Spinal cord (tissue), 10 donors: ENCODE data around the gene TMEM63C. TPM values are rescaled to one million over a fixed set of nuclear protein-coding genes. Genes with fewer than 3 reads are reported as not detected.

ENCODE experiments used
- DNase-seq, 6 donors: peaks; one replicate each; pipeline versions ENCODE4 v3.0.0 to v3.0.0-alpha.2; 2013 to 2015; ENCODE audit warnings: low spot score in 6 of 6, low read depth in 4 of 6
- H3K27ac ChIP-seq: one replicate; pipeline ENCODE4 v1.5.1; 2013; ENCODE audit warnings: low read depth, low read length, control low read depth
- H3K27me3 ChIP-seq: one replicate; pipeline ENCODE4 v1.6.1; 2013; ENCODE audit warnings: low read length; ENCODE audit not compliant: control insufficient read depth, insufficient read depth
- H3K36me3 ChIP-seq: one replicate; pipeline ENCODE4 v1.6.1; 2013; ENCODE audit warnings: low read length; ENCODE audit not compliant: control insufficient read depth, insufficient read depth
- H3K4me1 ChIP-seq: one replicate; pipeline ENCODE4 v1.6.1; 2013; ENCODE audit warnings: low read length; ENCODE audit not compliant: control insufficient read depth, insufficient read depth
- H3K4me3 ChIP-seq: one replicate; pipeline ENCODE4 v1.5.1; 2013; ENCODE audit warnings: low read depth, low read length, control low read depth
- H3K9me3 ChIP-seq: one replicate; pipeline ENCODE4 v1.6.1; 2013; ENCODE audit warnings: low read length; ENCODE audit not compliant: control insufficient read depth, insufficient read depth
- WGBS: methylation state at CpG from one replicate; pipeline ENCODE4 v1.1.5; 2013; ENCODE audit warnings: missing lambda C conversion rate; ENCODE audit not compliant: insufficient coverage; 5-methylcytosine and 5-hydroxymethylcytosine counted together
- polyA plus RNA-seq, 2 donors: library from polyadenylated mRNA; unstranded; fragments of 120-200 nt; gene quantifications; one replicate each; pipeline ENCODE4 v1.2.1, GENCODE V29; 2013; ENCODE audit not compliant: insufficient read length in 2 of 2
- total RNA-seq, 2 donors: library from RNA; depleted of rRNA in 1 of 2; stranded (reverse); fragments of 120-200 nt in 1 of 2; fragments of >200 nt in 1 of 2; gene quantifications; one replicate each; pipeline versions ENCODE4 v1.2.3 to v1.2.4, GENCODE V29; 2013 to 2014
- donor health status: healthy.

TMEM63C gene
- total and polyA plus RNA-seq, 4 donors, result 4.5 to 24.6 (median 17.2) TPM

DNA sequence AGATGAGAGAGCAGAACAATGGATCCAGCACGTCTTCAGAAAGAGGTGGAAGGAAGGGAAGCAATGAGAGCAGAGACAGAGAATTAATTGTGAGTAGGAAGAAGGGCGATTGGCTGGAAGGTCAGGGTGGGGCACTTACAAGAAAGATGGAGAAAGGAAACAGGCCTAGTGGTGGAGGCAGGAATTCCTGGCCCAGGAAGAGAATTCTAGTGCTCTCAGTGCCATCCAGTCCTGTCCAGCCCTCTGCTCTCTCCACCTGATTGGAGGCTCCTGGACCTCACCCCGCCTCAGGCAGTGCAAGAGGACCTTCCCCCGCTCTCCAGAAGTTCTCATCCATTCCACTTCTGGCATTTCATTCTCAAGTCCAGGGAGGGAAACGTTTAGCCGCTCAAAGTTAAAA, 46.5 kb downstream of the TMEM63C start:
- peaks cover 38% of the 10 kb centered on the region for H3K36me3 ChIP-seq
- H3K4me1 ChIP-seq, result peaks cover 4% of the 10 kb centered on the region
- 37% methylated on average over 3 of the region's 6 CpGs for WGBS
- no peak overlapping the region for H3K27ac ChIP-seq
- H3K27me3 ChIP-seq, result no peaks in the 10 kb centered on the region
- H3K9me3 ChIP-seq, result peaks cover 4% of the 10 kb centered on the region
- DNase-seq, result no peak
- no peak overlapping the region for H3K4me3 ChIP-seq

DNA sequence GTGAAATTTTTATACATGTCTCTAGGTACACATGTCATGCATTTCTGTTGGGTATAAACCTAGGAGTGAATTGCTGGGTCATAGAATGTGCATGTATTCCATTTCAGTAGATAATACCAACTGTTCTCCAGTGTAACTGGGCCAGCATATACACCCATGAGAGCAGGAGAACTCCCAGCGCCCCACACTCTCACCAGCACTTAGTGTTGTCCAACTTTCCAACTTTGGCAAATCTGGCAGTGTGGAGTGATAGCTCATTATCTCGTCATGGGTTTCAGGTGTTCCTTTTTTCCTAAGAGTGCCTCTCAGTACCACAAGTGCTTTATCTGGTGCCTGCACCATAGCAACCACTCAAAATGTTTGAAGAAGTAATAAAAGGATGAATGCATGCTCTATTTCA, 49.3 kb downstream of the TMEM63C start:
- no peak overlapping the region for H3K27ac ChIP-seq
- H3K36me3 ChIP-seq, result peaks cover 33% of the 10 kb centered on the region
- H3K4me3 ChIP-seq, result no peak overlapping the region
- H3K9me3 ChIP-seq, result peaks cover 4% of the 10 kb centered on the region
- WGBS, result 100% methylated on average over 1 of the region's 2 CpGs
- H3K4me1 ChIP-seq, result peaks cover 4% of the 10 kb centered on the region
- H3K27me3 ChIP-seq, result no peaks in the 10 kb centered on the region
- no peak for DNase-seq

DNA sequence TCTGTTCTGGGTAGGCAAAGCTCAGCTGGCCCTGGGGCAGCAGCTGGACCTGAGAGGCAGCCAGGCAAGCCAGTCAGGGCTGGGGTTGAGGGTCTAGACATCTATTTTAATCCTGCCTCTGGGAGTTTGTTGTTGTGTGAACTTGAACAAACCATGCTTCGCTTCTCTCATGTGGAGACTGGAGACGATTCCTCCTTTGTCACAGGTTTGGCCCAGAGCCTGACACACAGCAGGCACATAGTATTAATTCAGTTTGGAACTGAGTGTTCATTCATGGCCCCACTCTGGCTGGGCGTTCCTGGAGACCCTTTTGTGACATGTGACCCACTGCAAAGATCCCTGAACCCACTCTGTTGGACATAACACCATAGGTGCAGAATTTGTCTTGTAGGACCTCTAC, 50.1 kb downstream of the TMEM63C start:
- no peak overlapping the region for H3K4me3 ChIP-seq
- peak in 1 of 6 donors; percentile 39 for DNase-seq
- 28% methylated on average over 3 of the region's 3 CpGs for WGBS
- H3K36me3 ChIP-seq, result peaks cover 32% of the 10 kb centered on the region
- no peaks in the 10 kb centered on the region for H3K27me3 ChIP-seq
- no peak overlapping the region for H3K27ac ChIP-seq
- peaks cover 4% of the 10 kb centered on the region for H3K9me3 ChIP-seq
- H3K4me1 ChIP-seq, result peaks cover 4% of the 10 kb centered on the region

DNA sequence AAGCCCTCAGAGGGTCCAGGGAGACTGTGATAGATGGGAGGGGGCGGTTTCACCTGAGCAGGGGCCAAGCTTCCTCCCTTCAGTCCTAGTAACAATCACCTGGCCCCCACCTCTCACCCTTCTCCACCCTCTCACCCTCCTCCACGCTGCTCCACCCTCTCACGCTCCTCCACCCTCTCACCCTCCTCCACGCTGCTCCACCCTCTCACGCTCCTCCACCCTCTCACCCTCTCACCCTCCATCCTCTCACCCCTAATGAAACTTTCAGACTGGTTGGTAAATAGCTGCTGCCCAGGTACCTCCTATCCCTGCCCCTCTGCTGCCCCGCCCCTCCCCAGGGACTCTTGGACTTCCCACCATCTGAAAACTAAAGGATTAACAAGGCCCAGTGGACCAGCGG, 55.2 kb downstream of the TMEM63C start:
- DNase-seq, result no peak
- Histone ChIP-seq H3K36me3 (peaks cover 35% of the 10 kb centered on the region), H3K9me3 (no peaks in the 10 kb centered on the region), H3K4me1 (peaks cover 4% of the 10 kb centered on the region), H3K27me3 (no peaks in the 10 kb centered on the region), H3K4me3 (no peak overlapping the region), H3K27ac (no peak overlapping the region)
- 85% methylated on average over 5 of the region's 7 CpGs for WGBS

DNA sequence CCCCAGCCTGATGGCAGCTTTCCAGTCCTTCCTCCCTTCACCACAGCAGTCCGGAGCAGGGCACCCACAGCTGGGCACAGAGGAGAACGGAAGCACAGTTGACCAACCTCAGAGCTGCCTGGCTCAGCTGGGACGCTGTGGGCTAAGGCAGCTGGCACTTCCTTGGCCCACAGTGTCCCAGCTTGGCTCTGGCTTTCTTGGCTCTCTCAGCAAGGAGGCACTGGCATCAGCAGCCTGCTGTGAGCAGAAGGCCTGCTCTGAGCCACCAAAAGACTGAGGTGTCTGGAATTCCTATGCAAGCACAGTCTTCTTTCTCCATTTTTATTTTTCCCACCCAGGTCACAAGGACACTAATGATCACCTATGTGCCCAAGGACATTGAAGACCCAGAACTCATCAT, 56.8 kb downstream of the TMEM63C start:
- Histone ChIP-seq H3K36me3 (peaks cover 49% of the 10 kb centered on the region), H3K4me1 (peaks cover 4% of the 10 kb centered on the region), H3K9me3 (no peaks in the 10 kb centered on the region), H3K27me3 (no peaks in the 10 kb centered on the region), H3K27ac (no peak overlapping the region), H3K4me3 (no peak overlapping the region)
- WGBS, result 73% methylated on average over 3 of the region's 3 CpGs
- peak in 1 of 6 donors; percentile 31 for DNase-seq

DNA sequence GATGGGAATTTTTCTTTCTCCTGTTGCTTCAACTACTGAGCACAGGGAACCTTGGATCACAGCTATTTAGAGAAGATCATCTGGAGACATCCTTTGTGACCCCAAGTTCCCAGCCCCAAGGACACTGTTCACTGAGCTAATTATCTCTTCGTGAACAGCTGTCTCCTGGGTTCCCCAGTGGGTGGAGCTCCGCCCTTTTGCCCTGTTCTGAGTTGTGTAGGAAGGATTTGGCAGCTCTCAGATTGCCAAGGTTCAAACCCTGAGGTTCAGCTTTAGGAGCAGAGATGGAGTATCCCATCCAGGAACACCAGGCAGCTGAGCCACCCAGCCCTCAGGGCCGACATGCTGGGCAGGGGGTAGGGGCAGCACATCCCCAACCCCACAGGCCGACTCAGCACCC, 57.4 kb downstream of the TMEM63C start:
- no peak for DNase-seq
- H3K36me3 ChIP-seq, result peaks cover 54% of the 10 kb centered on the region
- H3K4me1 ChIP-seq, result peaks cover 4% of the 10 kb centered on the region
- no peaks in the 10 kb centered on the region for H3K27me3 ChIP-seq
- H3K27ac ChIP-seq, result no peak overlapping the region
- H3K4me3 ChIP-seq, result no peak overlapping the region
- 48% methylated on average over 3 of the region's 4 CpGs for WGBS
- no peaks in the 10 kb centered on the region for H3K9me3 ChIP-seq

DNA sequence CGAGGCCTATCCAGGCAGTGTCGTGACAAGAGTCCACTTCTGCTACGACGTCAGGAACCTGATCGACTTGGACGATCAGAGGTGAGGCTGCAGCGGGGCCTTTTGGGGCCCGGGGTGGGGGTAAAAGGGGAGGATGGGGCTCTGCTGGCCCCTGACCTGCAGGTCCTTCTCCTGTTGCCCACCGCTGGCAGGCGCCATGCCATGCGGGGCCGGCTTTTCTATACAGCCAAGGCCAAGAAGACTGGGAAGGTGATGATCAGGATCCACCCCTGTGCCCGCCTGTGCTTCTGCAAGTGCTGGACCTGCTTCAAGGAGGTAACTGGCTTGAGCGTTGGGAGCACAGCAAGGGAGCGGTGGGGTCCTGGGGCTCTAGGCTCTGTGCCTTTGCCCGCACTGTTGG, 57.8 kb downstream of the TMEM63C start:
- DNase-seq, result no peak
- Histone ChIP-seq H3K4me1 (peaks cover 4% of the 10 kb centered on the region), H3K27me3 (no peaks in the 10 kb centered on the region), H3K27ac (no peak overlapping the region), H3K9me3 (no peaks in the 10 kb centered on the region), H3K36me3 (peaks cover 57% of the 10 kb centered on the region), H3K4me3 (no peak overlapping the region)
- 97% methylated on average over 9 of the region's 16 CpGs for WGBS

DNA sequence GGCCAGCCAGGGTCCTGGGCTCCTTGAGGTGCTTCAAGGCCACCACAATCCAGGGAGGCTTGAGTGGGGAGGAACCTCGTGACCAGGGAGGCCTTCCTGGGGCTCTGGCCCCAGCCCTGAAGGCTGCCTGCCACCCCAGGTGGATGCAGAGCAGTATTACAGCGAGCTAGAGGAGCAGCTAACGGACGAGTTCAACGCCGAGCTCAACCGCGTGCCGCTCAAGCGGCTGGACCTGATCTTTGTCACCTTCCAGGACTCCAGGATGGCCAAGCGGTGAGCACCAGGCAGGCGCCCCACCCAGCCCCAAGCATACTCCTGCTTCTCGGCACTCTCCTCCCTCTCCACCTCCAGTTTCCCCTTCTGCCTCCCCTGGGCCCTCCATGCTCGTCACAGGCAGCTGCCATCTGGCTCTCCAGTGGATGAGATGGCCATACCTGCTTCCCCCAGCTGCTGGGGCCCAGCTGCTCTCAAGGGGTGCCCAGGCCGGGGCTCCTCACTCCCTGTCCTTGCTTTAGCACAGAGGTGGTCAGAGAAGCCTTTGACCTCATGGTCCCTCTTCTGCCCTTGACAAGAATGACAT, 58.8 kb downstream of the TMEM63C start:
- DNase-seq, result no peak
- H3K9me3 ChIP-seq, result no peaks in the 10 kb centered on the region
- WGBS, result 81% methylated on average over 15 of the region's 15 CpGs
- H3K36me3 ChIP-seq, result peaks cover 57% of the 10 kb centered on the region
- peaks cover 4% of the 10 kb centered on the region for H3K4me1 ChIP-seq
- no peaks in the 10 kb centered on the region for H3K27me3 ChIP-seq
- H3K27ac ChIP-seq, result no peak overlapping the region
- H3K4me3 ChIP-seq, result no peak overlapping the region

DNA sequence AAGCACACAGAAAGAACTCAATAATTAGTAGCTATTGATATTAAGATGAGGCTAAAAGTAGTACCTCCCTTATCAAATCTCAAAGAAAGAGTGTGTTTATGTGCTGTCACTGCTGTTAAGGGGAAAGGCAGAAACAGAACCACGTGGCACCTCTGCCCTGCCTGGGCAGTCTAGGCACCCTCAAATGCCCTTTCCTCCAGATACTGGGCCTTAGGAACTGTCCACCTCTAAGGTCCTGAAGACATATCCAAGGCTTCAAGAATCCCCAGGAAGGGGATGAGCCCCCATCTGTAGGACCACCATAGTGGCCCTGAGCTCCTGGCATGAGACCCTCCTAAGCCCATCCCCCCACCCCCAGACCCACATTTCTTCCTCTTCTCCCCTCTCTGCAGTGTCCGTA, 60.4 kb downstream of the TMEM63C start:
- Histone ChIP-seq H3K36me3 (peaks cover 58% of the 10 kb centered on the region), H3K4me1 (peaks cover 4% of the 10 kb centered on the region), H3K27me3 (no peaks in the 10 kb centered on the region), H3K9me3 (no peaks in the 10 kb centered on the region), H3K4me3 (no peak overlapping the region), H3K27ac (no peak overlapping the region)
- WGBS, result 100% methylated on average over 1 of the region's 2 CpGs
- no peak for DNase-seq

DNA sequence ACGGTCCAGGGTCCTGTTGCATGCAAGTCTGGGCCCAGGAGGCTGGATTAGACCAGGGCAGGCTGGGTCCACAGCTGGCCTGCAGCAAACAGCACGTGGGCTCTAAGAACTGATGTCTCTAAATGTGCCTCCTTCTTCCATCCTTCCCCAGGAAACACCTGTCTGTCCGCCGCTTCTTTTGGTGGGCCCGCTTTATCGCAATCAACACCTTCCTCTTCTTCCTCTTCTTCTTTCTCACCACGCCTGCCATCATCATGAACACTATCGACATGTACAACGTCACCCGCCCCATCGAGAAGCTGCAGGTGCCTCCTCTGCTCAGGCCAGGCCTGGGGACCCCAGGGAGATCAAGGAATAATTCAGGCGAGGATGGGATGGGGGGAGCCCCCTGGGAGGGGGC, 61.2 kb downstream of the TMEM63C start:
- no peak for DNase-seq
- no peaks in the 10 kb centered on the region for H3K9me3 ChIP-seq
- WGBS, result 88% methylated on average over 12 of the region's 12 CpGs
- H3K4me3 ChIP-seq, result no peak overlapping the region
- H3K36me3 ChIP-seq, result peaks cover 52% of the 10 kb centered on the region
- no peaks in the 10 kb centered on the region for H3K27me3 ChIP-seq
- peaks cover 4% of the 10 kb centered on the region for H3K4me1 ChIP-seq
- no peak overlapping the region for H3K27ac ChIP-seq
